Measurements from ENCODE around the gene LTBP1. TPM values are rescaled to one million over a fixed set of nuclear protein-coding genes. Genes with fewer than 3 reads are reported as not detected.
"Not testable (repeated sequence)": the region's sequence is repeated elsewhere in the genome, so short reads cannot be mapped to it uniquely, and the experiment has no call there.

The LTBP1 gene
- total RNA-seq, 1 experiment from 2014 or later: 2.2 TPM

- Histone ChIP-seq H3K4me3 (ENCODE audit: low read depth, low read length, poor library complexity, severe bottlenecking) (no peak overlapping the region), H3K9me3 (ENCODE audit: low read depth, low read length, poor library complexity, severe bottlenecking) (no peaks in the 10 kb centered on the region), H3K36me3 (ENCODE audit: insufficient read depth, low read length, poor library complexity, severe bottlenecking) (no peaks in the 10 kb centered on the region), H3K27ac (ENCODE audit: low read depth, low read length, poor library complexity, severe bottlenecking) (no peak overlapping the region), H3K27me3 (replicated peaks; ENCODE audit: insufficient read depth, low read depth, low read length, poor library complexity) (peaks cover 4% of the 10 kb centered on the region), H3K4me1 (ENCODE audit: insufficient read depth, low read length, poor library complexity, severe bottlenecking) (no peaks in the 10 kb centered on the region)
- CTCF ChIA-PET: no interaction called here
- TF ChIP-seq CTCF (conservative IDR thresholded peaks at IDR 0.05; ENCODE audit: low read depth, low read length) (no peak), EZH2 (IDR thresholded peaks at IDR 0.05; ENCODE audit: borderline replicate concordance, low read depth, low read length, poor library complexity, severe bottlenecking) (no peak)
- no TSS peak for BruUV-seq (replicated peaks)
- POLR2A ChIA-PET (ENCODE audit: low non-redundant PET): no interaction called here
- intact Hi-C loops (cut with micrococcal nuclease; ENCODE audit: unreplicated experiment): no loop called here
- DNase-seq (ENCODE audit: low spot score): no peak
These were observed 29.8 kb downstream of the LTBP1 start for GRCh38 chr2:32976409-32977063.

- DNase-seq (ENCODE audit: low spot score): no peak
- Histone ChIP-seq H3K9me3 (ENCODE audit: low read depth, low read length, poor library complexity, severe bottlenecking) (no peaks in the 10 kb centered on the region), H3K4me1 (ENCODE audit: insufficient read depth, low read length, poor library complexity, severe bottlenecking) (no peaks in the 10 kb centered on the region), H3K36me3 (ENCODE audit: insufficient read depth, low read length, poor library complexity, severe bottlenecking) (no peaks in the 10 kb centered on the region), H3K4me3 (ENCODE audit: low read depth, low read length, poor library complexity, severe bottlenecking) (no peak overlapping the region), H3K27me3 (replicated peaks; ENCODE audit: insufficient read depth, low read depth, low read length, poor library complexity) (peaks cover 4% of the 10 kb centered on the region), H3K27ac (ENCODE audit: low read depth, low read length, poor library complexity, severe bottlenecking) (no peak overlapping the region)
- ChIA-PET CTCF (no interaction called here), POLR2A (ENCODE audit: low non-redundant PET) (no interaction called here)
- BruUV-seq (replicated peaks): no TSS peak
- intact Hi-C loops (cut with micrococcal nuclease; ENCODE audit: unreplicated experiment): no loop called here
- TF ChIP-seq EZH2 (IDR thresholded peaks at IDR 0.05; ENCODE audit: borderline replicate concordance, low read depth, low read length, poor library complexity, severe bottlenecking) (no peak), CTCF (conservative IDR thresholded peaks at IDR 0.05; ENCODE audit: low read depth, low read length) (no peak)
These were observed 30.5 kb downstream of the LTBP1 start for GRCh38 chr2:32977228-32977758.

GRCh38 chr2:32981612-32982011 lies 34.9 kb downstream of the LTBP1 start:
- POLR2A ChIA-PET (ENCODE audit: low non-redundant PET): no interaction called here
- Histone ChIP-seq H3K27ac (ENCODE audit: low read depth, low read length, poor library complexity, severe bottlenecking) (no peak overlapping the region), H3K36me3 (ENCODE audit: insufficient read depth, low read length, poor library complexity, severe bottlenecking) (no peaks in the 10 kb centered on the region), H3K4me3 (ENCODE audit: low read depth, low read length, poor library complexity, severe bottlenecking) (no peak overlapping the region), H3K9me3 (ENCODE audit: low read depth, low read length, poor library complexity, severe bottlenecking) (no peaks in the 10 kb centered on the region), H3K27me3 (replicated peaks; ENCODE audit: insufficient read depth, low read depth, low read length, poor library complexity) (peaks cover 4% of the 10 kb centered on the region), H3K4me1 (ENCODE audit: insufficient read depth, low read length, poor library complexity, severe bottlenecking) (no peaks in the 10 kb centered on the region)
- TF ChIP-seq EZH2 (IDR thresholded peaks at IDR 0.05; ENCODE audit: borderline replicate concordance, low read depth, low read length, poor library complexity, severe bottlenecking) (no peak), CTCF (conservative IDR thresholded peaks at IDR 0.05; ENCODE audit: low read depth, low read length) (no peak)
- intact Hi-C loops (cut with micrococcal nuclease; ENCODE audit: unreplicated experiment): no loop called here
- no peak for DNase-seq (ENCODE audit: low spot score)
- CTCF ChIA-PET: no interaction called here
- no TSS peak for BruUV-seq (replicated peaks)

- POLR2A ChIA-PET (ENCODE audit: low non-redundant PET); DNase-seq (ENCODE audit: low spot score); CTCF ChIA-PET; intact Hi-C loops (cut with micrococcal nuclease; ENCODE audit: unreplicated experiment); H3K27ac ChIP-seq (ENCODE audit: low read depth, low read length, poor library complexity, severe bottlenecking); H3K27me3 ChIP-seq (replicated peaks; ENCODE audit: insufficient read depth, low read depth, low read length, poor library complexity); H3K4me1 ChIP-seq (ENCODE audit: insufficient read depth, low read length, poor library complexity, severe bottlenecking); H3K36me3 ChIP-seq (ENCODE audit: insufficient read depth, low read length, poor library complexity, severe bottlenecking); BruUV-seq (replicated peaks); H3K4me3 ChIP-seq (ENCODE audit: low read depth, low read length, poor library complexity, severe bottlenecking); H3K9me3 ChIP-seq (ENCODE audit: low read depth, low read length, poor library complexity, severe bottlenecking): not testable (repeated sequence)
These were observed 36.6 kb downstream of the LTBP1 start for GRCh38 chr2:32983193-32983924.
